GM21390 (cell line): ENCODE data around the gene DYNLT1.
"Not testable (repeated sequence)": the region's sequence is repeated elsewhere in the genome, so short reads cannot be mapped to it uniquely, and the experiment has no call there.

ENCODE experiments used
- ATAC-seq: cut with Tn5 transposase; IDR thresholded peaks from one replicate; pipeline ENCODE4 v1.9.1; 2021; ENCODE audit not compliant: unreplicated experiment

DYNLT1 gene

GRCh38 chr6:158642097-158642601 lies 2.4 kb downstream of the DYNLT1 start:
- no peak for ATAC-seq

GRCh38 chr6:158640519-158640918 lies 4.0 kb downstream of the DYNLT1 start:
- no peak for ATAC-seq

DNA sequence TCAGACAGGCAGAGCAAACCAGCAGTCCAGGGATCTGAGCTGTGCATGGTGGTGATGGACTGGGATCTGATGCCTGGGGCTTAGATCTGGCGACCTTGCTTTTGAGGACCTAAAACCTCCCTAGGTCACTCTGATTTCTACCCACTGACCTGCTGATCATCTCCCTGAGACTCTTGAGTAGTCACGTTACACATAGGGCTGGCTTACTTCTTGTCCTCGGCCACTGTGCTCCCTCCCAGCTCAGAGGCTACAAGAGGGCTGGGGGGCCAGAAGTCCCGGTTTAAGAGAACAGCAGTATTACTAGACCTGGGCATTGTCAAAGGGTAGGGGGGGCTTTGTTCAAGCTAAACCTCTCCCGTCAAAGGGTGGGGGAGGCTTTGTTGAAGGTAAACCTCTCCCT lies 5.5 kb downstream of the DYNLT1 start:
- no peak for ATAC-seq

GRCh38 chr6:158638324-158638854 lies 6.2 kb downstream of the DYNLT1 start:
- no peak for ATAC-seq

DNA sequence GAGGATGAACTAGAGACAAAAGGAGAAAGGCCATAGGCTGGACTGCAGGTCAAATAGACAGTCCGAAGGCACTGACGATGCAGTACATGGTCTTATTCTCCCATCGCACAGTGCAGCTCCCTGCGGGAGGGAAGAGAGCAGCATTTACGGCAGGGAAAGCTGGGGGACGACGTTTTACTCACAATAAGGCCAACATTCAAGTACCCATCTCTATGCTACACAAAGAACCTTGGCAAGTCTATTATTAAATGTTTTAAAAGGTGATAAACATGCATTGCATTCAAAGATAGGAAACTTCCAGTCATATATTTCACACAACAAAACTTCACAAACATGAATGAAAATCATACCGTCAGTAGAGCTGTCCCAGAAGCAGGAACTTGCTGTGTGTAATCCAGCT lies 7.8 kb downstream of the DYNLT1 start:
- no peak for ATAC-seq

GRCh38 chr6:158635427-158636073 lies 9.0 kb downstream of the DYNLT1 start:
- no peak for ATAC-seq

GRCh38 chr6:158634695-158635426 lies 9.7 kb downstream of the DYNLT1 start:
- ATAC-seq = no peak

DNA sequence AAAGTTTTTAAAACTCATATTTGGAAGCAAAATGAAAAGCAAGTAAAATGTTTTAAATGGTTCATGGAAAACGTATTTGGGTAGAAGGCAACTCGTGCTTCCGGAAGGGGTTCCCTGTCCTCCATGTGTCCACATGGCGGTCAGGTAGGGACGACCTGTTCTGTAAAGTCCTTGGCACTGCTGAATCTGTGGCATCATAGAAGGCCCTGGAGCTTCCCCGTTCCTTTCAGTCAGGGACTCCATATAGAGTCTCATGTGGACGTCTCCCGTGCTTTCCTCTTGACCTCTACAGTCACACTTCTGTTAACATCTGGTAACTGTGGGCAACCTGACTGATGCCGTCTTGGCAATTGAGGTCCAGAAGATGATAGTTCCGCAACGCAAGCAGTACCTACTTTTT lies 11.4 kb downstream of the DYNLT1 start:
- no peak for ATAC-seq

DNA sequence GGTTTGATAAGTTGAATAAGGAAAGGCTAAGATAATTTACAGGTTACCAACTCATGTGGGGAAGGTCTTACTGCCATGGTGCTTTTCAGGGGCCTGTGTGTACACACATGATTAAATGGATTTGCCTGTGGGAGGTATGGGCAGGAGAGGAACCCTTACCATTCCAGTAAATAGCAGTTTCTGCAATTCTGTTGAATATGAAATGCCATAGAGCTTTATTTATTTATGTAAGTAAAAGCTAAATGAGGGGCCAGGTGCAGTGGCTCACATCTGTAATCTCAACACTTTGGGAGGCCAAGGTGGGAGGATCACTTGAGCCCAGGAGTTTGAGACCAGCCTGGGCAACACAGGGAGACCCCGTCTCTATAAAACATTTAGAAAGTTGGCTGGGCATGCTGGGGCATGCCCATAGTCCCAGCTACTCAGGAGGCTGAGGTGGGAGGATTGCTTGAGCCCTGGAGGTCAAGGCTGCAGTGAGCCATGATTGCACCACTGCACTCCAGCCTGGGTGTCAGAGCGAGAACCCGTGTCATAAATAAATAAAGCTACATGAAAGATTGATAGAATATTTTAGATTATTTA lies 11.9 kb downstream of the DYNLT1 start:
- not testable (repeated sequence) for ATAC-seq

DNA sequence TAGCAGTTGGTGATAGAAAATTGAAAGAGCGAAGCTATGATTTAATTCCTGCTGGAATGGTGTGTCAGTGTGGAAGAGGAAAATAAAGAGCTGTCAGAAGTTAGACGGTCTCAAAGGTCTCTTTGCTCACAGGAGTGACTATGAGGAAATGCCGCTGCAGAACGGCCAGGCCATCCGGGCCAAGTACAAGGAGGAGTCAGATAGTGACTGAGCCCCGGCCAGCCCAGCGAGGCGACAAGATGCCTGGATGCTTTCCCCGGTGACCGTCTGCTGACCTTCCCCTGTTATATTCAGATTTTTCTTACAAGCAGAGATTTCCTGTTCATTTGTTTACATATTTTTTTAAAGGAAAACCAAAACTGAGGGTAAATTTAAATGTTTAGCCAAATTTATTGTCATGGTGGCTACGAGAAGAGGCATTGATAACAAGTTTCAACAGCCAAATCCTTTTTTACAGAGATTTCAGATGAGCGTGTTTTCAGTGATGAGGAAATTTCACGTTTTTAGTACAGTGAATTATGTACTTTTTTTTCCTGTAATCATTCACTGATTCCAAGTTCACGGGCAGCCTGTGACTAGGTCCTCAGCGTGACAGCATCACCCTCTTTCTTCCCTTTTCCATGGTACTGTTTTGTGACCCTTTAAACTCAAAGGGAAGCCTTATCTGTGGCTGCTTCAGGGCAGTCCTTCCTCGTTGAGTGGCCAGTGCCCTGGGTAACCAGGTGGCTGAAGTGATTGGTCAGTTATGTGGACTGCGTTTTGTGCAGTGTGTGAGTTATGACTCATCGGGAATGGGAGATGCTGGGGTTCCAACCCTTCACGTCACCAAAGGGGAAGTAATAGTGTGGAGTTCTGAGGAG lies 12.6 kb downstream of the DYNLT1 start:
- no peak for ATAC-seq

GRCh38 chr6:158630938-158631616 lies 13.5 kb downstream of the DYNLT1 start:
- ATAC-seq = no peak

DNA sequence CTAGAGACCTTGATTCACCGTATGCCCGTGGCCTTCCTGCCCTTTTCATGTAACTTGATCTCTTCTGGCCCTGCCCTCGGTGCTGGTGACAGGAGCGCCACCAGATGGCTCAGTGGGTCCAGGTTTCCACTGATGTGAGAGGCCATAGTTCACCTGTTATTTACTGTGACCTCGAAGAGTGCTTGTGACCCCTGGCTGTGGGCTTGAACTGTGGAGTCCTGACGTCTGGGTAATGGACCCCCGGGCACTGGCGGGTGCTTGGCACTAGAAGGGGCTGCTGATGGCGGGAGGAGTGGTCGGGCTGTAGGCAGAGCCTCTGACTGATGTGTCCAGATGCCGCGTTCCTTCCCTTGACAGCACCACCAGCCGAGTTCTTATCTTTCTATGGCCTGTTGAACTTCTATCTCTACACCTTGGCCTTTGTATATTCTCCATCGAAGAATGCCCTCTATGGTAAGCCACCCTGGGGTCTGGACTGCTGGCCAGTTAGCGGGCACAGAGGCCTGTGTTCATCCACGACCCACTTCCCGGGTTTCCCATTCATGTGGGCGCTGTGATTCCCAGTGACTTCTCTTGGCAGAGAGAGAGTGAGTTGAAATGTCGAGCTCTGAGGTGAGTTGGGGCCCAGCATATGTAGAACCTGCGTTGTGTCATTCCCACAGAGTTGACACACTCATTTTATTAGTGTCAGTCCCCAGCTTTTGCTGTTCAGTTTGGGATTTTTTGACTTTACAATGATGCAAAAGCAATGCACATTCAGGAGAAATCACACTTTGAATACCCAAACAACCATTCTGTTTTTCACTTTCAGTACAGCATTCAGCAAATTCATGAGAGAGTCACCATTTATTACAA lies 14.9 kb downstream of the DYNLT1 start:
- no peak for ATAC-seq

- no peak for ATAC-seq
These were observed 16.0 kb downstream of the DYNLT1 start for GRCh38 chr6:158628542-158628941.

GRCh38 chr6:158627940-158628211 lies 16.7 kb downstream of the DYNLT1 start:
- ATAC-seq = no peak

DNA sequence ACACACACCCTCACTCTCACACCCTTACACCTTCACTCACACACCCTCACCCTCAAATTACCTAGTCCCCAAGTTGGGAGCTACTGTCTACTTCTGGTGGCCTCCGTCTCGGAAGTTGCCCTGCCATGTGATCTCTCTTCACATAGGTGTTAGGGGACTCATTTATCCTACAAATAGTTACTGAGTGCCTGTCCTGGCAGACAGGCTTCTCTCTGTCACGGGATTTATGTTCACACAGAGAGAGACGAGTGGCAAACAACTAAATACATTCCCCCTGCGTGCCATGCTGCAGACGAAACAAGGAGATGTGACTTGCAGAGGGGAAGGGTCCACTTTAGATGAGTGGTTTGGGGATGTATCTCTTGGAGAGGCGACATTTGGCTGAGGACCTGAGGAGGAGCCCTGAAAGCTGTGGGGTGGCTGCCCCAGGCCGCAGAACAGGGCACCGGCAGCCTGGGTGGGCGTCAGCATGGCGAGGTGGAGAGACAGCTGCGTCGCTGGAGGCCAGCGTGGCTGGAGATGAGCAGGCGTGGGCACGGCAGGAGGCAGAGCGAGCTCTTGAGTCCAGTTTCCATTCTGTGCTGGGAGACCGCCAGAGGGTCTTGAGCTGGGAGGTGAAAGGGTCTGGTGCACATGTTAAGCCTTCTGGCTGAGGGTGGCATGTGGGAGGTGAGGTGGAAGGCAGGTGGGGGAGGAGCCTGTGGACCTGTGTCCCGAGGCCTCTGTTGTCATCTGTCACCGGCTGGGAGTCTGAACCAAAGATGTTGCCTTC lies 17.2 kb downstream of the DYNLT1 start:
- ATAC-seq = no peak

- no peak for ATAC-seq
These were observed 18.0 kb downstream of the DYNLT1 start for GRCh38 chr6:158626360-158627167.

DNA sequence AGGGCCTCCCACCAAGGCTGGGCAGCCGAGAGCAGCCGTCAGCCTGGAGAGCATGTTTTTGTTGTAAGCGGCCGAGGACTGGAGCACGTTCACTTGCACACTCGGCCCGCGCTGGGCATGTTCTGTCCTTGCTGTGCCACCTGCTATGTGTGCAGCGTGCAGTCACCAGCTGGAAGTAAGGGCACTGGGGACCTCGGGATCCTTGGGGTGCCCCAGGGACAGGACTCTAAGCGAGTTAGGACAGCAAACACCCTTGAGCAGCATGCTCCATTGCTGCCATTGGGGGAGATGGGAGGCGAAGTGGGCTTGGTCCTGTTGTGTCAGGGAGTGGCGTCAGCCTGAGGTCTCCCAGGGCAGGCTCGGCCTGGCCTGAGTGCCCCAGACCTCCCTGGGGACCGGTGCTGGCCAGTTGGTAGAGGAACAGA lies 18.6 kb downstream of the DYNLT1 start:
- no peak for ATAC-seq
